Measurements from ENCODE around the gene HAUS8. TPM values are rescaled to one million over a fixed set of nuclear protein-coding genes. Genes with fewer than 3 reads are reported as not detected.
"Not testable (repeated sequence)": the region's sequence is repeated elsewhere in the genome, so short reads cannot be mapped to it uniquely, and the experiment has no call there.

The HAUS8 gene
- total RNA-seq, 1 experiment from 2014 or later, result 19.1 TPM

DNA sequence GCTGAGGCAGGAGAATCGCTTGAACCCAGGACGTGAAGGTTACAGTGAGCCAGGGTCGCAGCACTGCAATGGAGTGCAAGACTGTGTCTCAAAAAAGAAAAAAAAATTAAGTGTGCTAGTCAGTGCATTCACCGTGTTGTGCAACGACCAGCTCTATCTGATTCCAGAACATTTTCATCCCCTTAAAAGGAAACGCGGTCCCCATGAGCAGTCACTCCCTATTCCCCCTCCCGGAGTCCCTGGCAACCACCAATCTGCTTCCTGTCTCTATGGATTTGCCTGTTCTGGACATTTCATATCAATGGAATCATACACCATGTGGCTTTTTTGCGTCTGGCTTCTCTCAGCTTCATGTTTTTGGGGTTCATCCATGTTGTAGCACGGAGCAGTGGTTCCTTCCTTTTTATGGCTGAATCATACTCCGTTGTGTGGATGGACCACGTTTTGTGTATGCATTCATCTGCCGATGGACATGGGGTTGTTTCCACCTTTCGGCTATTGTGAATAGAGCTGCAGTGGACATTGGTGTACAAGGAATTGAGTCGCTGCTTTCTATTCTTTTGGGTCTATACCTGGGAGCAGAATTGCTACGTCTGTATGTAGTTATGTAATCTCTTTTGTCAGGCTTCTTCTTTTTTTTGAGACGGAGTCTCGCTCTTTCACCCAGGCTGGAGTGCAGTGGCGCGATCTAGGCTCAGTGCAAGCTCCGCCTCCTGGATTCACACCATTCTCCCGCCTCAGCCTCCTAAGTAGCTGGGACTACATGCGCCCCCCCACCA is 20.1 kb upstream of the HAUS8 start:
- BruUV-seq (replicated peaks), result no TSS peak
- Histone ChIP-seq H3K36me3 (ENCODE audit: low read depth, low read length) (no peaks in the 10 kb centered on the region; the same call in 1 of the 2 replicates), H3K27me3 (ENCODE audit: low read length) (no peaks in the 10 kb centered on the region), H3K27ac (ENCODE audit: low read length) (no peak overlapping the region), H2AFZ (ENCODE audit: low read length) (no peak overlapping the region), H3K9me3 (ENCODE audit: low read length) (no peaks in the 10 kb centered on the region), H3K9me2 (replicated peaks; ENCODE audit: low read length) (no peaks in the 10 kb centered on the region), H3K4me3 (ENCODE audit: low read length) (no peak overlapping the region), H3F3A (ENCODE audit: low read length, unreplicated experiment) (no peaks in the 10 kb centered on the region), H3K9ac (ENCODE audit: low read length) (no peak overlapping the region), H3K4me1 (ENCODE audit: insufficient read depth, low read length) (peaks cover 11% of the 10 kb centered on the region), H4K20me1 (ENCODE audit: low read length) (0 out of 2 replicates have a peak, but pooled peaks cover 3% of the 10 kb centered on the region), H3K4me2 (ENCODE audit: low read length) (no peak overlapping the region), H3K79me2 (ENCODE audit: low read length) (peaks cover 82% of the 10 kb centered on the region)
- no peak for ATAC-seq
- ChIA-PET CTCF (no interaction called here), POLR2A (ENCODE audit: unreplicated experiment) (no interaction called here)
- TF ChIP-seq EZH2phosphoT487 (IDR thresholded peaks at IDR 0.05; ENCODE audit: borderline replicate concordance, low read length) (no peak), EZH2 (IDR thresholded peaks at IDR 0.05; ENCODE audit: low read length, unreplicated experiment) (no peak)
- TF ChIP-seq, protein P1, sequence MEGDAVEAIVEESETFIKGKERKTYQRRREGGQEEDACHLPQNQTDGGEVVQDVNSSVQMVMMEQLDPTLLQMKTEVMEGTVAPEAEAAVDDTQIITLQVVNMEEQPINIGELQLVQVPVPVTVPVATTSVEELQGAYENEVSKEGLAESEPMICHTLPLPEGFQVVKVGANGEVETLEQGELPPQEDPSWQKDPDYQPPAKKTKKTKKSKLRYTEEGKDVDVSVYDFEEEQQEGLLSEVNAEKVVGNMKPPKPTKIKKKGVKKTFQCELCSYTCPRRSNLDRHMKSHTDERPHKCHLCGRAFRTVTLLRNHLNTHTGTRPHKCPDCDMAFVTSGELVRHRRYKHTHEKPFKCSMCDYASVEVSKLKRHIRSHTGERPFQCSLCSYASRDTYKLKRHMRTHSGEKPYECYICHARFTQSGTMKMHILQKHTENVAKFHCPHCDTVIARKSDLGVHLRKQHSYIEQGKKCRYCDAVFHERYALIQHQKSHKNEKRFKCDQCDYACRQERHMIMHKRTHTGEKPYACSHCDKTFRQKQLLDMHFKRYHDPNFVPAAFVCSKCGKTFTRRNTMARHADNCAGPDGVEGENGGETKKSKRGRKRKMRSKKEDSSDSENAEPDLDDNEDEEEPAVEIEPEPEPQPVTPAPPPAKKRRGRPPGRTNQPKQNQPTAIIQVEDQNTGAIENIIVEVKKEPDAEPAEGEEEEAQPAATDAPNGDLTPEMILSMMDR (conservative IDR thresholded peaks at IDR 0.05; ENCODE audit: low read depth, low read length), result no peak
- no peak for DNase-seq
- intact Hi-C loops (cut with micrococcal nuclease), result no loop called here

DNA sequence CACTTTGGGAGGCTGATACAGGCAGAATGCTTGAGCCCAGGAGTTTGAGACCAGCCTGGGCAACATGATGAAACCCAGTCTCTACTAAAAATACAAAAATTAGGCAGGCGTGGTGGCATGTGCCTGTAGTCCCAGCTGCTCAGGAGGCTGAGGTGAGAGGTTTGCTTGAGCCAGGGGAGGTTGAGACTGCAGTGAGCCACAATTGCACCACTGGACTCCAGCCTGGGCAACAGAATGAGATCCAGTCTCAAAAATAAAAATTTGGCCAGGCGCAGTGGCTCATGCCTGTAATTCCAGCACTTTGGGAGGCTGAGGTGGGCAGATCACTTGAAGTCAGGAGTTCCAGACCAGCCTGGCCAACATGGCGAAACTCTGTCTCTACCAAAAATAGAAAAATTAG is 19.4 kb upstream of the HAUS8 start:
- H3K9ac ChIP-seq (ENCODE audit: low read length); H3K4me2 ChIP-seq (ENCODE audit: low read length); intact Hi-C loops (cut with micrococcal nuclease); ATAC-seq; H3K27me3 ChIP-seq (ENCODE audit: low read length); H3K36me3 ChIP-seq (ENCODE audit: low read depth, low read length); POLR2A ChIA-PET (ENCODE audit: unreplicated experiment); DNase-seq; CTCF ChIA-PET; H4K20me1 ChIP-seq (ENCODE audit: low read length); H3K27ac ChIP-seq (ENCODE audit: low read length); H2AFZ ChIP-seq (ENCODE audit: low read length); H3K4me3 ChIP-seq (ENCODE audit: low read length); BruUV-seq (replicated peaks); H3F3A ChIP-seq (ENCODE audit: low read length, unreplicated experiment); H3K9me3 ChIP-seq (ENCODE audit: low read length); H3K9me2 ChIP-seq (replicated peaks; ENCODE audit: low read length): not testable (repeated sequence)
- H3K4me1 ChIP-seq (ENCODE audit: insufficient read depth, low read length), result peaks cover 11% of the 10 kb centered on the region
- peaks cover 89% of the 10 kb centered on the region for H3K79me2 ChIP-seq (ENCODE audit: low read length)

GRCh38 chr19:17092696-17093095 is 17.4 kb upstream of the HAUS8 start:
- CTCF ChIA-PET, result no interaction called here
- no peaks in the 10 kb centered on the region for H3F3A ChIP-seq (ENCODE audit: low read length, unreplicated experiment)
- DNase-seq (no peak), ATAC-seq (no peak)
- no peaks in the 10 kb centered on the region for H3K27me3 ChIP-seq (ENCODE audit: low read length)
- intact Hi-C loops (cut with micrococcal nuclease), result no loop called here
- H3K27ac ChIP-seq (ENCODE audit: low read length), result no peak overlapping the region
- H4K20me1 ChIP-seq (ENCODE audit: low read length), result 0 out of 2 replicates have a peak, but pooled peaks cover 3% of the 10 kb centered on the region
- no peaks in the 10 kb centered on the region for H3K36me3 ChIP-seq (ENCODE audit: low read depth, low read length)
- H3K9ac ChIP-seq (ENCODE audit: low read length), result no peak overlapping the region
- no peaks in the 10 kb centered on the region for H3K9me2 ChIP-seq (replicated peaks; ENCODE audit: low read length)
- POLR2A ChIA-PET (ENCODE audit: unreplicated experiment), result no interaction called here
- no peak overlapping the region for H3K4me3 ChIP-seq (ENCODE audit: low read length)
- no peaks in the 10 kb centered on the region for H3K9me3 ChIP-seq (ENCODE audit: low read length)
- peaks cover 95% of the 10 kb centered on the region for H3K79me2 ChIP-seq (ENCODE audit: low read length)
- no TSS peak for BruUV-seq (replicated peaks)
- no peak overlapping the region for H2AFZ ChIP-seq (ENCODE audit: low read length)
- TF ChIP-seq EZH2 (IDR thresholded peaks at IDR 0.05; ENCODE audit: low read length, unreplicated experiment) (no peak), EZH2phosphoT487 (IDR thresholded peaks at IDR 0.05; ENCODE audit: borderline replicate concordance, low read length) (no peak)
- TF ChIP-seq, protein P1 (conservative IDR thresholded peaks at IDR 0.05; ENCODE audit: low read depth, low read length), result no peak
- no peak overlapping the region for H3K4me2 ChIP-seq (ENCODE audit: low read length)
- peaks cover 8% of the 10 kb centered on the region for H3K4me1 ChIP-seq (ENCODE audit: insufficient read depth, low read length)

All from PC-3 (cell line).